ENCODE measurements around the gene PON3. TPM values are rescaled to one million over a fixed set of nuclear protein-coding genes. Genes with fewer than 3 reads are reported as not detected.

PON3 gene
- total and polyA plus RNA-seq, 2 of the 13 experiments (the other 11 are each of a cell fraction or from before 2014, with no cell fraction given), result 23.6 to 37.8 TPM

DNA sequence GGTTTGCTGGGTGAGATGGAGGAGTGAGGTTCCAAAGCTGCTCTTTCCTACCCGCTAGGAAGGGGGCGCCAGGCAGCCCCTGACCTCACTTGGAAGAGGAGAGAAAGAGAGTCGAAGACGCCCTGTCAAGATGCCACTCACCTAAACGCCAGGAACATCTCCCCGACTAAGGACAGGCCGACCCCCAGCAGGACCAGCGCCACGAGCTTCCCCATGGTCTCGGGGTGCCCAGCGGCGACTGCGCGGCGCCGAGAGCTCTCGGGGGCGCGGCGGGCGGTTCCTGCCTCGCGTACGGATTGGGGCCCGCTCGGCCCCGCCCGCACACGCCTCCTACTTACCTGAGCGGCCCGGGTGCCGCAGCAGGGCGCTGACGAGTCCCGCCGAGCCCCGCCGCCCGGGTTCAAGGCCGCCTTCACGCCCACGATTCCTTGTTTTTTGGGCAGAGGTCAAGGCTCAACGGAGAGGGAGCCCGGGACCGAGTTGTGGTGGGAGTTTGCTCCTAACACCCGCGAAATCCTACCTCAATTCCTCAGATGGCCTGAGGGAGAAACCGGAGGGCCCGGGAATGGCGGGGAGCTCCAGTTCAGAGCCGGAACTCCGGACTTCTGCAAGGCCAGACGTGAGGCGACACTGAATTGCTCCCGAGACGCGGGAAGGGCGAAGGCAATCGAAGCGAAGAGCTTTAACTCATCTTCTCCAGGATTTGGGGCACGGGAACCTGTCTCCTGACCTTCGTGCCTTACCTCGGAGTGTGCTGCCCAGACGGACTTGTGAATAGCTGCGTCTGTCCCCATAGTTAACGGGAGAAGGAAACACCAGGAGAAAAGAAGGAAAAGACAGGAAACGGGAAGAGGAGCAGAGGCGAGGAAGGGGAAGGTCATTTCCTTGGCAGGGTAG, at the start of gene PON3 (continued):
- TF ChIP-seq KIAA2018 (CRISPR knock-in tag; IDR thresholded peaks at IDR 0.05; ENCODE audit: borderline replicate concordance), result no peak
- TF ChIP-seq PRDM15 (CRISPR knock-in tag; IDR thresholded peaks at IDR 0.05), result no peak; the same call in none of the 2 replicates
- TF ChIP-seq, protein P1, sequence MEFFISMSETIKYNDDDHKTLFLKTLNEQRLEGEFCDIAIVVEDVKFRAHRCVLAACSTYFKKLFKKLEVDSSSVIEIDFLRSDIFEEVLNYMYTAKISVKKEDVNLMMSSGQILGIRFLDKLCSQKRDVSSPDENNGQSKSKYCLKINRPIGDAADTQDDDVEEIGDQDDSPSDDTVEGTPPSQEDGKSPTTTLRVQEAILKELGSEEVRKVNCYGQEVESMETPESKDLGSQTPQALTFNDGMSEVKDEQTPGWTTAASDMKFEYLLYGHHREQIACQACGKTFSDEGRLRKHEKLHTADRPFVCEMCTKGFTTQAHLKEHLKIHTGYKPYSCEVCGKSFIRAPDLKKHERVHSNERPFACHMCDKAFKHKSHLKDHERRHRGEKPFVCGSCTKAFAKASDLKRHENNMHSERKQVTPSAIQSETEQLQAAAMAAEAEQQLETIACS (CRISPR knock-in tag; IDR thresholded peaks at IDR 0.05), result peak; percentile 85
- peak; percentile 34; the same call in 1 of the 2 replicates for TF ChIP-seq STAT6 (CRISPR knock-in tag; IDR thresholded peaks at IDR 0.05; ENCODE audit: borderline replicate concordance)
- peak; percentile 90 for TF ChIP-seq ZEB1 (IDR thresholded peaks at IDR 0.05; ENCODE audit: insufficient replicate concordance, low read depth)
- no peak for TF ChIP-seq ATF5 (CRISPR knock-in tag; IDR thresholded peaks at IDR 0.05; ENCODE audit: low read depth)
- TF ChIP-seq ZBTB42 (CRISPR knock-in tag; IDR thresholded peaks at IDR 0.05), result 0 out of 2 replicates have a peak, but pooled peaks have one; percentile 56
- no peak for TF ChIP-seq KDM3A (CRISPR knock-in tag; IDR thresholded peaks at IDR 0.05; ENCODE audit: low read depth)
- TF ChIP-seq ZNF619 (CRISPR knock-in tag; IDR thresholded peaks at IDR 0.05), result 0 out of 2 replicates have a peak, but pooled peaks have one; percentile 26

Data from HepG2 (cell line).